Panc1 (cell line): Measurements from ENCODE around the gene STRC.
"Not testable (repeated sequence)": the region's sequence is repeated elsewhere in the genome, so short reads cannot be mapped to it uniquely, and the experiment has no call there.

Source experiments
- CTCF ChIP-seq: fragments of 450-650 bp; IDR thresholded peaks from 2 replicates; pipeline ENCODE4 v1.5.1; 2017; ENCODE audit warnings: mild to moderate bottlenecking
- POLR2AphosphoS5 ChIP-seq: IDR thresholded peaks from 2 replicates; pipeline ENCODE4 v1.6.1; 2012; ENCODE audit warnings: mild to moderate bottlenecking, low read depth, low read length, moderate library complexity
- REST ChIP-seq, 2 experiments: IDR thresholded peaks; 2 replicates each; pipeline ENCODE4 v1.6.1; 2011 to 2012; ENCODE audit warnings: low read depth in 2 of 2, control low read depth in 1 of 2, low read length in 1 of 2, mild to moderate bottlenecking in 1 of 2, moderate library complexity in 1 of 2; ENCODE audit not compliant: insufficient read depth in 1 of 2
- SIN3A ChIP-seq: IDR thresholded peaks from 2 replicates; pipeline ENCODE4 v1.6.1; 2012; ENCODE audit warnings: low read depth, mild to moderate bottlenecking, low read length, moderate library complexity, borderline replicate concordance; ENCODE audit not compliant: insufficient read depth
- TCF7L2 ChIP-seq: IDR thresholded peaks from 2 replicates; pipeline ENCODE4 v1.6.1; 2011; ENCODE audit warnings: mild to moderate bottlenecking, low read depth, low read length, inconsistent platforms

DNA sequence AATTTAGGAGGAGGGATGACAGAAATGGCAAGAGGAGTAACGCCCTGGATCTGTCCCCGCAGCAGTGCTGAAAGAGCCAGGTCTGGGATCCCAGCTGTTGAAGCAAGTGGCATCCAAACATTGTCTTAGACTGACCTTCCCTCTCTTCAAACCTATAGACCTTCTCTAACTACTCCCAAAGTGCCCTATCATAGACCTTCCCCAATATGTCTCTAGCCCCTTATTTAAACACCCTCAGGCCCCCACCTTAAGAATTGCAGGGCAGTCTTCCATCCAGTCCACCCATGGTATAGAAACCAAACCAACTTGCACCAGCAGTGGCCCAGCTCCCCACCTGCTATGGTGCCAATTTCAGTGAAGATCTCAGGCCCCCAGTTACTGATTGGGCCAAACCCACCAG lies 18.4 kb downstream of the STRC start:
- TF ChIP-seq CTCF; POLR2AphosphoS5; SIN3A; REST (IDR thresholded peaks at IDR 0.05; ENCODE audit: insufficient read depth in 1 of 2, low read depth in 2 of 2, low read length in 1 of 2); TCF7L2: not testable (repeated sequence)
